Calu3 (cell line): ENCODE measurements around the gene GLYR1. TPM values are rescaled to one million over a fixed set of nuclear protein-coding genes. Genes with fewer than 3 reads are reported as not detected.

ENCODE experiments used
- BruUV-seq: library from RNA; stranded (reverse); fragments of 400-500 nt; replicated peaks from 2 replicates; lab custom pipeline; 2021; lab: Mats Ljungman, UMichigan
- CTCF ChIA-PET: fragments of 300-600 bp; sonication (Branson Sonifier 250); formaldehyde crosslinking; loops from one replicate; lab custom pipeline; 2022; ENCODE audit warnings: antibody characterized with exemption; lab: Charles Lee
- DNase-seq: peaks from one replicate; pipeline ENCODE4 v3.0.0; 2022
- H3K27ac Mint-ChIP-seq: one replicate; pipeline ENCODE4 v1.8.0; 2022; ENCODE audit warnings: mixed read lengths; ENCODE audit not compliant: unreplicated experiment
- H3K27me3 Mint-ChIP-seq: one replicate; pipeline ENCODE4 v1.8.0; 2022; ENCODE audit warnings: mixed read lengths; ENCODE audit not compliant: unreplicated experiment
- H3K36me3 Mint-ChIP-seq: one replicate; pipeline ENCODE4 v1.8.0; 2022; ENCODE audit warnings: mild to moderate bottlenecking, moderate library complexity, mixed read lengths; ENCODE audit not compliant: insufficient read depth, unreplicated experiment
- H3K4me1 Mint-ChIP-seq: one replicate; pipeline ENCODE4 v1.8.0; 2022; ENCODE audit warnings: mild to moderate bottlenecking, low read depth, mixed read lengths; ENCODE audit not compliant: unreplicated experiment
- H3K4me3 Mint-ChIP-seq: one replicate; pipeline ENCODE4 v1.8.0; 2022; ENCODE audit warnings: mild to moderate bottlenecking, low read depth, moderate library complexity, mixed read lengths; ENCODE audit not compliant: unreplicated experiment
- H3K9me3 Mint-ChIP-seq: one replicate; pipeline ENCODE4 v1.8.0; 2022; ENCODE audit warnings: low read depth, mixed read lengths; ENCODE audit not compliant: unreplicated experiment
- intact Hi-C: fragments of 100-400 bp; cut with micrococcal nuclease; formaldehyde crosslinking; loops from one replicate; pipeline ENCODE4 v1.10.0; 2022; ENCODE audit not compliant: unreplicated experiment
- total RNA-seq: library from RNA; stranded (reverse); gene quantifications from 2 replicates; pipeline ENCODE4 v1.2.3, GENCODE V29; 2022
- TF ChIP-seq, protein P1 (sequence below): fragments of 200-600 bp; IDR thresholded peaks from one replicate; pipeline ENCODE4 v1.8.0; 2022; ENCODE audit warnings: antibody characterized with exemption; ENCODE audit not compliant: unreplicated experiment

GLYR1 gene
- total RNA-seq, 1 experiment from 2014 or later = 158 TPM

DNA sequence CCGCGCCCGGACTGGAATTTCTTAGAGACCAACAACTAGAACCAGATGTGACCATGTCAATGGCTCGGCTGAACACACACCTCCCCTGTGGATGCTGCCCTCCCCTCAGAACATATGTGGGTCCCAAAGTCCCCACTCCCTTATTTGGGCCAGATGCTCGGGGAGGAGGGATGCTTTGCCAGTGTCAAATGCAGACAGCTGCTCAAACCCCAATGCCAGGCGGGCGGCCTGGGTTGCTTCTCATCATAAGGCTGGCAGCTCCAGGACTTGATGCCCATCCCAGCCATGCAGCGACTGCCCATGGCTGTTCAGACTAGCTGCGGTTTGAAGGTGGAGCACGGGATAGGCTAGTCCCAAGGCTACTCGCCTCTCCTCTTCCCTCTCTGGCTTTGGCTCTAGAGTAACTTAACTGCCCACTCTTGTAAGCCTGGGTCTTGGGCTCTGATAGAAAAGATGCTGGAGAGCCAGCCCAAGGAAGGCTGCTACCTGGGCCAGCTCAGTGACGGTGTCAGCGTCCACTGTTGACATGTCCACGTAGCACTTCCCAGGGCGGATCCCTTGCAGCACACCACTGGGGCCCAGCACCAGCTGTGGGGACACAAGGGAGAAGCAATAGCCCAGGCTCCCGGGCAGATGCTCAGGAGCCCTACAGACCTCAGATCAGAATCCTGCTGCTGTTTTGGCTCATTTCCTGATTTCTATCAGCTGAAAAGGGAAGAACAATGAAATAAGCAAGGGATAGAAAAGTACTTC lies 33.7 kb downstream of the GLYR1 start:
- TF ChIP-seq, protein P1, sequence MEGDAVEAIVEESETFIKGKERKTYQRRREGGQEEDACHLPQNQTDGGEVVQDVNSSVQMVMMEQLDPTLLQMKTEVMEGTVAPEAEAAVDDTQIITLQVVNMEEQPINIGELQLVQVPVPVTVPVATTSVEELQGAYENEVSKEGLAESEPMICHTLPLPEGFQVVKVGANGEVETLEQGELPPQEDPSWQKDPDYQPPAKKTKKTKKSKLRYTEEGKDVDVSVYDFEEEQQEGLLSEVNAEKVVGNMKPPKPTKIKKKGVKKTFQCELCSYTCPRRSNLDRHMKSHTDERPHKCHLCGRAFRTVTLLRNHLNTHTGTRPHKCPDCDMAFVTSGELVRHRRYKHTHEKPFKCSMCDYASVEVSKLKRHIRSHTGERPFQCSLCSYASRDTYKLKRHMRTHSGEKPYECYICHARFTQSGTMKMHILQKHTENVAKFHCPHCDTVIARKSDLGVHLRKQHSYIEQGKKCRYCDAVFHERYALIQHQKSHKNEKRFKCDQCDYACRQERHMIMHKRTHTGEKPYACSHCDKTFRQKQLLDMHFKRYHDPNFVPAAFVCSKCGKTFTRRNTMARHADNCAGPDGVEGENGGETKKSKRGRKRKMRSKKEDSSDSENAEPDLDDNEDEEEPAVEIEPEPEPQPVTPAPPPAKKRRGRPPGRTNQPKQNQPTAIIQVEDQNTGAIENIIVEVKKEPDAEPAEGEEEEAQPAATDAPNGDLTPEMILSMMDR = no peak
- H3K4me1 Mint-ChIP-seq = no peaks in the 10 kb centered on the region
- no peaks in the 10 kb centered on the region for H3K27me3 Mint-ChIP-seq
- H3K36me3 Mint-ChIP-seq = peaks cover 97% of the 10 kb centered on the region
- no peak for DNase-seq
- no peaks in the 10 kb centered on the region for H3K9me3 Mint-ChIP-seq
- no peak overlapping the region for H3K27ac Mint-ChIP-seq
- intact Hi-C loops = no loop called here
- BruUV-seq = no TSS peak
- no peak overlapping the region for H3K4me3 Mint-ChIP-seq
- CTCF ChIA-PET = interaction anchor here (0.6 kb wide), 1 partner anchor 146 kb away, joined by 3 read pairs; no protein-coding TSS in a partner anchor

DNA sequence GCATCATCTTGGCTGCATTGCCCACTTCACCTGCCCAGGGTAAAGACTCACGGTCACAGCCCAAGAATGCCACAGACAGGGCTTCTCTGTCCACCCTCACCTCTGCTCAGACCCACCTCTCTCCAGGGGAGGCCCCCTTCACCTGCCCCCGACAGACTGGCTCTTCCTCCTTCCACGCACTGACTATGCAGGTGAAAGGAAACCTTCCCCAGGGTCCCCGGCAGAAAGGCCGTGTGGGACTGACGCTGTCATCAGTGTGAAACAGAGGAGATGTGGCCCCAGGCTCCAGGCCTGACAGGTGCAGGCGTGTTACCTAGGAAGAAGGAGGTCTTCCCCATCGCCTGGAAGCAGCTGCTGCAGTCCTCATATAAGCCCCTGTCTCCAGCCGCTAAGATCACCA lies 35.3 kb downstream of the GLYR1 start:
- no peaks in the 10 kb centered on the region for H3K4me1 Mint-ChIP-seq
- no peaks in the 10 kb centered on the region for H3K9me3 Mint-ChIP-seq
- no peak for DNase-seq
- peaks cover 97% of the 10 kb centered on the region for H3K36me3 Mint-ChIP-seq
- no peak overlapping the region for H3K4me3 Mint-ChIP-seq
- H3K27me3 Mint-ChIP-seq = no peaks in the 10 kb centered on the region
- intact Hi-C loops = no loop called here
- TF ChIP-seq, protein P1 = no peak
- no peak overlapping the region for H3K27ac Mint-ChIP-seq
- CTCF ChIA-PET = no interaction called here
- BruUV-seq = no TSS peak

DNA sequence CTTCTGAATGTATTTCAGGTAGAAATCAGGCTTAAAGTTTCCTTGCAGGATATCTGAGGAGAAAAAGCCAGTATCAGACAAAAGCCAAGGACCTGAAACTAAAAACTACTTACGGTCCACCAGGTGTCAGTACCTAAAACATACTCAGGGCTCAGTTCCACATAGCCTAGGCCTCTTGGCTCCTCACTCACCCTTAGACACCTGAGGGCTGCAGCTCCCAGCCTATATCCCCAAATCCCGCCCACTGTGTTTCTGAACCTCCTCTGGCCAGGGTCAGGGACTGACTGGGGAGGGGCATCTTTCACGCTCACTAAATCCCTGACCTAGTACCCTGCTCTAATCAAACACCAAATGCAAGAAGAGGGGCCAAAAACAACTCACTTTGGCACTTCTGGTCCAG lies 35.8 kb downstream of the GLYR1 start:
- Mint-ChIP-seq H3K27ac (no peak overlapping the region), H3K4me1 (no peaks in the 10 kb centered on the region), H3K27me3 (no peaks in the 10 kb centered on the region), H3K36me3 (peaks cover 97% of the 10 kb centered on the region), H3K9me3 (no peaks in the 10 kb centered on the region), H3K4me3 (no peak overlapping the region)
- no TSS peak for BruUV-seq
- CTCF ChIA-PET = interaction anchor here (0.9 kb wide), 1 partner anchor 16 kb away, joined by 4 read pairs; no protein-coding TSS in a partner anchor
- intact Hi-C loops = no loop called here
- no peak for DNase-seq
- TF ChIP-seq, protein P1 = no peak

DNA sequence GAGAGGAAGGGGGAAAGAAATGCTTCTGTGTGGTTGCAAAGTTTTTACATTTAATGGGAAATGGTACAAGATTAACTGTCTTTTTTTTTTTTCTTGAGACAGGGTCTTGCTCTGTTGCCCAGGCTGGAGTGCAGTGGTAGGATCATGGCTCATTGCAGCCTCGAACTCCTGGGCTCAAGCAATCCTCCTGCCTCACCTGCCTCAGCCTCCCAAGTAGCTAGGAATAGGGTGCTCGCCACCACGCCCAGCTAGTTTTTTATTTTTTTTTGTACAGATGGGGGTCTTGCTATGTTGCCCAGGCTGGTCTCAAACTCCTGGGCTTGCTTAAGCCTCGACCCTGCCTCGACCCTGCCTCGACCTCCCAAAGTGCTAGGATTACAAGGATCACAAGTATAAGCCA lies 40.8 kb downstream of the GLYR1 start:
- Mint-ChIP-seq H3K27me3 (no peaks in the 10 kb centered on the region), H3K27ac (no peak overlapping the region), H3K4me3 (no peak overlapping the region), H3K9me3 (no peaks in the 10 kb centered on the region), H3K4me1 (no peaks in the 10 kb centered on the region), H3K36me3 (peaks cover 99% of the 10 kb centered on the region)
- no TSS peak for BruUV-seq
- no peak for DNase-seq
- CTCF ChIA-PET = interaction anchor here (0.6 kb wide), 1 partner anchor 59 kb away, joined by 3 read pairs; no protein-coding TSS in a partner anchor
- TF ChIP-seq, protein P1 = no peak
- intact Hi-C loops = no loop called here
